OCI-LY7 (cell line): Measurements from ENCODE around the gene GTSF1L.

Experiments used
- EZH2phosphoT487 ChIP-seq: fragments of 200-600 bp; sonication (generic); IDR thresholded peaks from 2 replicates; pipeline ENCODE4 v1.6.1; 2018; ENCODE audit warnings: low read depth, borderline replicate concordance, mild to moderate bottlenecking, mixed run types, antibody characterized with exemption, low read length, moderate library complexity, mixed read lengths
- TF ChIP-seq, protein P1 (sequence below): fragments of 200-600 bp; sonication (generic); conservative IDR thresholded peaks from 2 replicates; pipeline ENCODE4 v1.5.1; 2014; ENCODE audit warnings: mild to moderate bottlenecking, antibody characterized with exemption, low read length, moderate library complexity, mixed read lengths

DNA sequence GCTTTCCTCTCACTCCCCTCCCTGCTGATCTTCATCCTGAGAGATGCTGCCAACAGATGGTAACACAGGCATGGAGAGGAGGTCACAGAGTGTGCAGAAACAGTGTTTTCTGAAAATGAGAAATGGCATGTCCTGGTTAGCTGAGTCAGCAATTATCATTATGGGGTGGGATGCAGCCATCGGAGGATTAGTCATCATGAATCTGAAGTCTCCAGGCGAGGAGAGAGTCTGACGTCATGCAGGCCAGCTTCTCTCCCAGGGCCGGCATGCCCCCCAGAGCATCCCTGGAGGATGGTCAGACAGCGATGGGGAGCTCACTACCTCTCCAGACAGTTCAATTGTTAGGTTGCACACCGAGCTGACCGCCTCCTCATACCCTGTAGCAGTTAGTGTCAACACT is 4.7 kb upstream of the GTSF1L start:
- TF ChIP-seq, protein P1, sequence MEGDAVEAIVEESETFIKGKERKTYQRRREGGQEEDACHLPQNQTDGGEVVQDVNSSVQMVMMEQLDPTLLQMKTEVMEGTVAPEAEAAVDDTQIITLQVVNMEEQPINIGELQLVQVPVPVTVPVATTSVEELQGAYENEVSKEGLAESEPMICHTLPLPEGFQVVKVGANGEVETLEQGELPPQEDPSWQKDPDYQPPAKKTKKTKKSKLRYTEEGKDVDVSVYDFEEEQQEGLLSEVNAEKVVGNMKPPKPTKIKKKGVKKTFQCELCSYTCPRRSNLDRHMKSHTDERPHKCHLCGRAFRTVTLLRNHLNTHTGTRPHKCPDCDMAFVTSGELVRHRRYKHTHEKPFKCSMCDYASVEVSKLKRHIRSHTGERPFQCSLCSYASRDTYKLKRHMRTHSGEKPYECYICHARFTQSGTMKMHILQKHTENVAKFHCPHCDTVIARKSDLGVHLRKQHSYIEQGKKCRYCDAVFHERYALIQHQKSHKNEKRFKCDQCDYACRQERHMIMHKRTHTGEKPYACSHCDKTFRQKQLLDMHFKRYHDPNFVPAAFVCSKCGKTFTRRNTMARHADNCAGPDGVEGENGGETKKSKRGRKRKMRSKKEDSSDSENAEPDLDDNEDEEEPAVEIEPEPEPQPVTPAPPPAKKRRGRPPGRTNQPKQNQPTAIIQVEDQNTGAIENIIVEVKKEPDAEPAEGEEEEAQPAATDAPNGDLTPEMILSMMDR, result no peak
- no peak for TF ChIP-seq EZH2phosphoT487
